ENCODE measurements around the gene OAF.

The OAF gene

GRCh38 chr11:120256779-120257178, 45.9 kb downstream of the OAF start:
- no peak overlapping the region for H3K4me3 ChIP-seq (ENCODE audit: control insufficient read depth, low read depth, low read length)
- no peak for DNase-seq (ENCODE audit: low read depth)
- TF ChIP-seq CTCF (IDR thresholded peaks at IDR 0.05; ENCODE audit: control insufficient read depth, insufficient read depth, low read depth, low read length, missing control alignments) = no peak

GRCh38 chr11:120257346-120257745, 46.5 kb downstream of the OAF start:
- no peak for TF ChIP-seq CTCF (IDR thresholded peaks at IDR 0.05; ENCODE audit: control insufficient read depth, insufficient read depth, low read depth, low read length, missing control alignments)
- DNase-seq (ENCODE audit: low read depth) = no peak
- H3K4me3 ChIP-seq (ENCODE audit: control insufficient read depth, low read depth, low read length) = no peak overlapping the region

GRCh38 chr11:120258661-120259060, 47.8 kb downstream of the OAF start:
- no peak overlapping the region for H3K4me3 ChIP-seq (ENCODE audit: control insufficient read depth, low read depth, low read length)
- TF ChIP-seq CTCF (IDR thresholded peaks at IDR 0.05; ENCODE audit: control insufficient read depth, insufficient read depth, low read depth, low read length, missing control alignments) = no peak
- no peak for DNase-seq (ENCODE audit: low read depth)

GRCh38 chr11:120259241-120259640, 48.4 kb downstream of the OAF start:
- no peak overlapping the region for H3K4me3 ChIP-seq (ENCODE audit: control insufficient read depth, low read depth, low read length)
- no peak for TF ChIP-seq CTCF (IDR thresholded peaks at IDR 0.05; ENCODE audit: control insufficient read depth, insufficient read depth, low read depth, low read length, missing control alignments)
- no peak for DNase-seq (ENCODE audit: low read depth)

GRCh38 chr11:120259988-120260565, 49.2 kb downstream of the OAF start:
- no peak overlapping the region for H3K4me3 ChIP-seq (ENCODE audit: control insufficient read depth, low read depth, low read length)
- no peak for DNase-seq (ENCODE audit: low read depth)
- no peak for TF ChIP-seq CTCF (IDR thresholded peaks at IDR 0.05; ENCODE audit: control insufficient read depth, insufficient read depth, low read depth, low read length, missing control alignments)

GRCh38 chr11:120260616-120261015, 49.8 kb downstream of the OAF start:
- TF ChIP-seq CTCF (IDR thresholded peaks at IDR 0.05; ENCODE audit: control insufficient read depth, insufficient read depth, low read depth, low read length, missing control alignments) = no peak
- DNase-seq (ENCODE audit: low read depth) = no peak

GRCh38 chr11:120261321-120261720, 50.5 kb downstream of the OAF start:
- TF ChIP-seq CTCF (IDR thresholded peaks at IDR 0.05; ENCODE audit: control insufficient read depth, insufficient read depth, low read depth, low read length, missing control alignments) = no peak
- no peak for DNase-seq (ENCODE audit: low read depth)

More at GRCh38 chr11:120260616-120261015, 49.8 kb downstream of the OAF start:
- no peak overlapping the region for H3K4me3 ChIP-seq (ENCODE audit: control insufficient read depth, low read depth, low read length)

More at GRCh38 chr11:120261321-120261720, 50.5 kb downstream of the OAF start:
- H3K4me3 ChIP-seq (ENCODE audit: control insufficient read depth, low read depth, low read length) = no peak overlapping the region

All from AG09309 (cell line).